Activated CD8-positive, alpha-beta memory T cell treated with anti-CD3 and anti-CD28 coated beads for 36 hours (primary cell): ENCODE measurements around the gene C15orf39. TPM values are rescaled to one million over a fixed set of nuclear protein-coding genes. Genes with fewer than 3 reads are reported as not detected.

Experiments used
- CTCF ChIA-PET: fragments of 350-600 bp; sonication (Branson Sonifier 250); formaldehyde crosslinking; loops from one replicate; lab custom pipeline; 2021; ENCODE audit warnings: antibody characterized with exemption; lab: Charles Lee
- POLR2A ChIA-PET: fragments of 350-600 bp; sonication (Branson Sonifier 250); formaldehyde crosslinking; loops from one replicate; lab custom pipeline; 2021; ENCODE audit warnings: antibody characterized with exemption; lab: Charles Lee
- total RNA-seq, 2 experiments: library from RNA; stranded (reverse); gene quantifications; one replicate each; pipeline ENCODE4 v1.2.3, GENCODE V29; 2021

The C15orf39 gene
- total RNA-seq, 2 experiments from 2014 or later = 32.8 to 35.1 TPM

GRCh38 chr15:75192307-75192706, 9.4 kb upstream of the C15orf39 start:
- CTCF ChIA-PET = interaction anchor here (0.5 to 0.6 kb wide), 2 partner anchors 96 to 892 kb away, joined by 4 read pairs; no protein-coding TSS in a partner anchor

DNA sequence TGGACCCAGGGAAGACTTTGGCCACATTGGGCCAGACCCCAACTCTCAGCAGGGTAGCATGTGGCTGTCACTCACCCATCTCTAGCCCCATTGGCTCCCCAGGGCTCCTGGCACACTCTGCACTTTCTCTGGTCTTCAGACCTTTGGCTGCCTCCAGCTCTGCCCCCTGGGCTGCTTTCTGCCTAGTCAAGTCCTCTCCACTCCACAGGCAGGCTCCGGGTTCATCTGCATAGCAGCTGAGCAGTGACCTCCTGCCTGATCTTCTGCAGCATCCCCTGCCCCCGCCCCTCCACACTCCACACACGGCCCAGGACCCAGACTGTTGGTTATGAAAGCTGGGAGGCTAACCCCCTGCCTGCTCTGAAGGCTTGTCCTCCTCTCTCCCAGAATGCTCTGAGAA, 8.4 kb upstream of the C15orf39 start:
- ChIA-PET CTCF (no interaction called here), POLR2A (no interaction called here)

More at GRCh38 chr15:75192307-75192706, 9.4 kb upstream of the C15orf39 start:
- POLR2A ChIA-PET = interaction anchor here (0.6 to 1.1 kb wide), 3 partner anchors 9 to 475 kb away, joined by 3 read pairs; partner anchors contain the start of gene C15orf39

DNA sequence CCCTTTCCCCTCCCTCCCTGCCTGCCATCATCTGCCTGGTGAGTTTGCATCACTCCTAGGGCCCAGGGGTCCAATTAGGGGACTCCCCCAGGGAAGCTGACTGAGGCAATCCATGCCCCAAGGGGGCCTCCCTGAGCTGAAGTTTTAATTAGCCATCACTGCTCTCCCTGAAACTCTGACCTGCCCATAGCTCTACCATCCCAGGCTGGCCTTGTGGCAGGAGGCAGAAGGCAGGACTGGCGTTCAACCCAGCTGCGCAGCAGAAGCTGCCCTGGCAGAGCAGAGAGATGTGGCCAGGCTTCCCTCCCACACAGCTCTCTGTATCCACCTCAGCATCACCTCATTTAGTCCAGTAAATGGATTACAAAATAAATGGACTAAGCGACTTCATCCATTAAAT, 7.7 kb upstream of the C15orf39 start:
- POLR2A ChIA-PET = no interaction called here

DNA sequence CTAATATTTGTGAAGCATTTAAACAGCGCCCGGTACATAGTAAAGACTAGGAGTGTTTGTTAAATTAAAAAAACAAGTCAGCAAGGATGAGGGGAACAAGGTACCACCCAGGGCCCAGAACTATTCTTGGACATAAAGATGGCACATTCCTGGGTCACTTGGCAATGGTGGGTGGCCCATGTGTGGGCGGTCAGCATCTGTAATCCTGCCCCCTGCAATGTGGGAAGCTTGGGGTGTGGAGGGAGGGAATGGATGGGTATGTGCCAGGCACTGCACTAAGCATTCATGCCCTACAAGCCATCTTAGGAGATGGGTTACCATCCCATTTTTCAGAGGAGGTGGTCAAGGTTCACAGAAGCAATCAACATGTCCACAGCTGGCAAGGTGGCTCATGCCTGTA, 7.3 kb upstream of the C15orf39 start:
- ChIA-PET POLR2A (no interaction called here), CTCF (no interaction called here)

More for the DNA sequence above, 7.7 kb upstream of the C15orf39 start:
- CTCF ChIA-PET = no interaction called here

- CTCF ChIA-PET = interaction anchor here (1.5 kb wide), 1 partner anchor 9 kb away, joined by 3 read pairs; no protein-coding TSS in a partner anchor
- POLR2A ChIA-PET = no interaction called here
Measured at GRCh38 chr15:75195122-75195765, 6.4 kb upstream of the C15orf39 start.

GRCh38 chr15:75195766-75196241, 5.9 kb upstream of the C15orf39 start:
- CTCF ChIA-PET = interaction anchor here (1.0 to 1.5 kb wide), 2 partner anchors 8 to 39 kb away, joined by 3 read pairs; no protein-coding TSS in a partner anchor

GRCh38 chr15:75197062-75197630, 4.5 kb upstream of the C15orf39 start:
- ChIA-PET CTCF (no interaction called here), POLR2A (interaction anchor here (0.6 kb wide), 1 partner anchor 1818 kb away, joined by 5 read pairs; no protein-coding TSS in a partner anchor)

More at GRCh38 chr15:75195766-75196241, 5.9 kb upstream of the C15orf39 start:
- POLR2A ChIA-PET = interaction anchor here (0.6 kb wide), 1 partner anchor 8 kb away, joined by 5 read pairs; no protein-coding TSS in a partner anchor

DNA sequence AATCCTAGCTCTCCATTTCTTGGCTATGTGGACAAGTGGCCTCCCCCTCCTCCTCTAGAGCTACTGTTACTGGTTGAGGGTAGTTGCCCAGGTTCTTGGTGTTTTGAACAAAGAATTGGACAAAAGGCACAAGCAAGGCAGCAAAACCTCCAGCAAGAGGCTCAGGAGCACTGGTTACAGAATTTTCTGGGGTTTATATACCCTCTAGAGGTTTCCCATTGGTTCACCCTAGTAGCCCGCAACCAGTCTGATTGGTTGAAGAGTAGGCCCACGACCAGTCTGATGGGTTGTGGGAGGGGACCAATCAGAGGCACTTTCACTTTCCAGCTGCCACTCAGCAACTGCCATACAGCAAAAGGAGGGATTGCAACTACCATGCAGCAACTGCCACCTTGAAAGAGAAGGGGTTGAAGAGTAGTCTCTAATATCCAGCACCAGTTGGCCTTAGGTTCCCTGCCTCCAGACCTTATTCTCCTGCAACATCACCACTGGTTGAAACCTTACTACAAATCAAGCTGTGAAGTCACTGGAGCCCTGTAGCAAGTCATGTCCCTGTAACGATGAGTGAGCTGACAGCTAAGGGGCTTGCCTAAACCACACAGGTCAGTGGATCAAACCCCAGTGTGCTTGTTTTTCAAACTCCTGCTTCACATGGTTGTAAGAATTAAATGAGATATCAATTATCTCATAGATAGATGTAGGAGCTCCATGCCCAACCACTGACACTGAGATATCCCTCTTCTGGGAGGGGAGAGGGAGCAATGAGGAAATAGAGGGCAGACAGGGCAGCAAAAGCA, 2.9 kb upstream of the C15orf39 start:
- POLR2A ChIA-PET = no interaction called here
- CTCF ChIA-PET = interaction anchor here (1.3 kb wide), 1 partner anchor 175 kb away, joined by 4 read pairs; the partner anchor contains the start of gene PPCDC

DNA sequence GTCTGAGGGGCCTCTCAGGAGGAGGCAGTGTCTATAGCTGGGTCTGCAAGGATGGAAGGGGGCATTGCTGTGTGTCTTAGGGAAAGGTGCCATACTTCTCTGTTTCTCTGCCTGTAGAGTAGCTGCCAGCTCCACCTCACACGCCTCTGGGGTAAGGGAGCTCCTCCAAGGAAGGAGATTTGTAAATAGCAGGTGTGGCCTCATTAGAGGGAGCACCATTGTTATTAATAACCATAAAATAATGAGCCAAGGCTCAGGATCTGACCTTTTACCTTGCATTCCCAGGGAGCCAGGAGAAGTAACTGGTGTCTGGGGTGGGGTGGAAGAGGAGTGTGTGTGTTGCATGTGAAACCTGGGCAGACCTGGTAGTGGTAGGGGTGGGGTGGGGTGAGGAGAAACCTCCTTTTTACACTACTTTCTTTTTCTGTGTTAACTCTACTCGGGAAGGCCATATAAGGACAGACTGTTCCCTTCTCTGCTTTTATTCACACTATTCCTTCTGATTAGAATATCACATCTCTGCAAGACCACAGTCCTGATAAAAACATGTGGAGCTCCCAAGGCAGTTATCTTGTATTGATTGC, 2.2 kb upstream of the C15orf39 start:
- CTCF ChIA-PET = interaction anchor here (1.3 to 2.4 kb wide), 3 partner anchors 163 to 176 kb away, joined by 4 to 8 read pairs (median 7); partner anchors contain the start of gene PPCDC

GRCh38 chr15:75200391-75200764, 1.3 kb upstream of the C15orf39 start:
- ChIA-PET POLR2A (interaction anchor here (2.5 kb wide), 1 partner anchor 176 kb away, joined by 25 read pairs; the partner anchor contains the start of gene PPCDC), CTCF (interaction anchor here (1.3 to 2.4 kb wide), 4 partner anchors 156 to 177 kb away, joined by 4 to 13 read pairs (median 8); partner anchors contain the start of gene PPCDC)

More for the DNA sequence above, 2.2 kb upstream of the C15orf39 start:
- POLR2A ChIA-PET = no interaction called here

DNA sequence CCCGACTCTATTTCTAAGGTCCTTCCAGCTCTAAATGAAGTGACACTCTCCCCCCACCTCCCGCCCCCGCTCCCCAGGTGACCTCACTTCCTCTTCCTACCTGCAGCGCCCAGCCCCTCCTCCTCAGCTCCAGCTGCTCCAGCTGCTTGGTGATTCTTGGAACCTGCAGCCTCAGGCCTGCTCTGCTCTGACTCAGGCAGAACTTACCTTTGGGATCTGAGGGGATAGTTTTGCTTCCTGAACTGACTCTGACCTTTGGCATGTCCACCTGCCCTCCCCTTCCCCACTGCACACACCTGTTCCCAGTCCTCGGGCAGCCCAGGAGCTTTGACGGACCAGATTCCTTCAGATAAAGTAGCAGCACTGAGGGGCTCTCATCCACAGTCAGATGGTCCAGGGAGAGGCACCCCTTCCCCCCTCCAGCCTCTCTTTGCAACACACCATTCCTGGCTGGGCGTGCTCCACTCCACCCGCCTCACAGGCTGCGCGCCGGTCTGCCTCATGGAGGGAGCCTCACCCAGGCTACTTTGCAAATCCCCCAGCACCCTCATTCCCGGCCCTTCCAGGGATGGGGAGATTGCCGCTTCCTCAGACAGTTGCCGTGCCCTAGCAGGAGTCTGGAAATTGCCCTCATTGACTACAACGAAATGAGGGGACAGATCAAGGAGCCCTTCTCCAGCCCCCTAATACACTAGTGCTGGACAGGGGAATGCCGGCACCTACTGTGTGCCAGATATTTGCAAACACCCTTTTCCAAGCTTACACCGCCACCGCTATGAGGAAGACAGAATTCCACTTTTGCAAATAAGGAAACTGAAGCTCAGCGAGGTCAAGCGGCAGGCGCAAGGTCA, 692 bp upstream of the C15orf39 start:
- ChIA-PET CTCF (interaction anchor here (0.8 to 2.4 kb wide), 7 partner anchors 92 to 206 kb away, joined by 3 to 13 read pairs (median 7); partner anchors contain the start of gene SCAMP5), POLR2A (interaction anchor here (0.5 to 2.5 kb wide), 7 partner anchors 9 to 263 kb away, joined by 3 to 25 read pairs (median 5); partner anchors contain the start of genes COX5A and PPCDC)

DNA sequence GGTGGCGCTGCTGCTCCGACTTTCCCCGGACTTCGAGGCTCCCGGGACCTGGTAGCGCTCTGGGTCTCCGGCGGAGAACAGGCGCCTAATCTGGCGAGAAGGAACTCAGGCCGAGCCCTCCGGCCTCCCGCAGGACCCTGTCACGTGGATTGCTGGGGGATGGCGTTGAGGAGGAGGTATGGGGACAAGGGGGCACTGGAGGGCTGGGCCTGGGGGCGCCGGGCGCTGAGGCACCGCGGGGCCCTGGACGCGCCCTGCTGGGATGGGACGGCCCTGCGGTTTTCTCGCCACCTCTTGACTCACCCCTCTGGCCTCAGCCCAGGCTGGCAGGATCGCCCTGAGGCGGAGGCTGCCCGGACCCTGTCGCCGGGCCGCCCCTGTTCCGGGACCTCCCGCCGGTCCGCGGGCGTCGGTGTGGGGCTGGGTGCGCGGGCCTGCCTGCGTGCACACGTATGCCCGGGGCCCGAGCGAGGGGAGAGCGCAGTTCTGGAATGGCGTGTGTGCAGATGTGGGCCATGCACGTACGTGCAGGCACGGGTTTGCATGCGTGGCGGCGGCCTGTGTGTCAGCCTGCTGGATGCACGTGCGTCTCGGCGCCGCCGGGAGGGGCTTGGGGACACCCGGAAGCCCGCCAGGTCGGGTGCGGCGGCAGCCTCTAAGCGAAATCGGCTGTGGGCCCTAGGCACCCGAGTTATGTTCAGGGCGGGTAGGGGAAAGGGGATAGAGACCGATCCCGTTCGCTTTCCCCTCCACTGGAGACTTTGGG, 752 bp downstream of the C15orf39 start:
- ChIA-PET POLR2A (interaction anchor here (0.6 to 2.5 kb wide), 7 partner anchors 11 to 328 kb away, joined by 3 to 25 read pairs (median 6); partner anchors contain the start of gene PPCDC), CTCF (interaction anchor here (0.7 to 4.2 kb wide), 6 partner anchors 54 to 207 kb away, joined by 3 to 76 read pairs (median 9); partner anchors contain the start of genes PPCDC and SCAMP5)

GRCh38 chr15:75203017-75203907, 1.6 kb downstream of the C15orf39 start:
- POLR2A ChIA-PET = interaction anchor here (0.6 to 2.2 kb wide), 6 partner anchors 7 to 329 kb away, joined by 3 to 17 read pairs (median 4); partner anchors contain the start of genes PPCDC and RPP25
- CTCF ChIA-PET = interaction anchor here (0.6 to 4.2 kb wide), 8 partner anchors 160 to 434 kb away, joined by 3 to 76 read pairs (median 4); partner anchors contain the start of gene PPCDC

DNA sequence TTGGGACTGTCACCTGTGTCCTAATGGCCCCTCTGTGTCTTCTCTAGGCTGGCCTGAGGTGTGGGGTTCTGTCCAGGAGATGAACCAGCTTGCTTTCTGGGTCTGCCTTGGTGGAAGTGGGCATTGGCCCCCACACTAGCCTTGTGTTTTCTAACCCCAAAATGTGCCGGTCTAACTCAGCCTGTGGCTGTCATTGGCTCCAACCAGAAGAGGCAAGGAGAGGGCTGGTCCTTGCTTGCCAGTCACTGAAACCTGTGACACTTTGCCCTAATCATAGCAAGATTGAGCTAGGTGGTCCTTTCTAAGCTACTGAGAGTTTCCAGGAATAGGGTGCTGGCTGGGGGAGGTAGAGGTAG, 2.2 kb downstream of the C15orf39 start:
- POLR2A ChIA-PET = interaction anchor here (0.6 to 2.2 kb wide), 5 partner anchors 8 to 180 kb away, joined by 3 to 17 read pairs (median 5); partner anchors contain the start of gene PPCDC

More for the DNA sequence above, 2.2 kb downstream of the C15orf39 start:
- CTCF ChIA-PET = interaction anchor here (0.6 to 4.2 kb wide), 13 partner anchors 8 to 1150 kb away, joined by 3 to 76 read pairs (median 4); partner anchors contain the start of gene PPCDC
